Endothelial cell (in vitro differentiated cells): ENCODE data around the gene CLIP1. TPM values are rescaled to one million over a fixed set of nuclear protein-coding genes. Genes with fewer than 3 reads are reported as not detected.

ENCODE experiments used
- DNase-seq: peaks from one replicate; pipeline ENCODE4 v3.0.0; 2021; ENCODE audit warnings: low spot score
- H3K27ac Mint-ChIP-seq: one replicate; pipeline ENCODE4 v1.8.0; 2021; ENCODE audit warnings: mixed read lengths, inconsistent platforms; ENCODE audit not compliant: unreplicated experiment
- H3K27me3 Mint-ChIP-seq: one replicate; pipeline ENCODE4 v1.8.0; 2021; ENCODE audit warnings: mild to moderate bottlenecking, moderate library complexity, mixed read lengths, inconsistent platforms; ENCODE audit not compliant: unreplicated experiment
- H3K36me3 Mint-ChIP-seq: one replicate; pipeline ENCODE4 v1.8.0; 2021; ENCODE audit warnings: mild to moderate bottlenecking, low read depth, mixed read lengths, inconsistent platforms; ENCODE audit not compliant: unreplicated experiment
- H3K4me1 Mint-ChIP-seq: one replicate; pipeline ENCODE4 v1.8.0; 2021; ENCODE audit warnings: mild to moderate bottlenecking, mixed read lengths, inconsistent platforms; ENCODE audit not compliant: unreplicated experiment
- H3K4me3 Mint-ChIP-seq: one replicate; pipeline ENCODE4 v1.8.0; 2021; ENCODE audit warnings: mild to moderate bottlenecking, mixed read lengths, inconsistent platforms; ENCODE audit not compliant: unreplicated experiment
- H3K9me3 Mint-ChIP-seq: one replicate; pipeline ENCODE4 v1.8.0; 2021; ENCODE audit warnings: mixed read lengths, inconsistent platforms; ENCODE audit not compliant: unreplicated experiment
- total RNA-seq: library from RNA; stranded (reverse); fragmentation: NEBNext Ultra II Directional; extraction: Animal tissue kit (Norgen Biotek cat#: 25700); gene quantifications from one replicate; pipeline ENCODE4 v1.2.1, GENCODE V29; 2021; ENCODE audit not compliant: unreplicated experiment
- TF ChIP-seq, protein P1 (sequence below): fragments of 200-600 bp; sonication (generic); IDR thresholded peaks from one replicate; pipeline ENCODE4 v1.5.0; 2021; ENCODE audit warnings: antibody characterized with exemption; ENCODE audit not compliant: unreplicated experiment

CLIP1 gene
- total RNA-seq, 1 donor from 2014 or later = 57.7 TPM

DNA sequence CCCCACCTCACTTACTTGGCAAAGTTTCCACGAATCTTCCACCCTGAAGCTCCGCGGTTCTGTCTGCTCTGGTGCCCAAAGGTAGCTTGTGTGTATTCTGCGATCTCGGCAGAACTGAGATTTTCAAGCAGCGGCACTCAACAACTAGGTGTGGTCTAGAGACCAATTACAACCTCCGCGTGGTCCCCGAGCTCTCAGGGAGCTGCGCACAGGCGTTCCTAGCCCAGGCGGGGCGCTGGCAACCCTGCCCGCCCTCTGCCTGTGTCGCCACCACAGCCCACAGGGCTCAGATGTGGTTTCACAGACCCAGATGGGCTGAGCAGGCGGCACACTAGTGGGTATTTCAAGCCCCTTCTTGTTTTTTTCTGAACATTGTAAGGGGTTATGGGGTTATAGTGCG lies 195.1 kb downstream of the CLIP1 start:
- Mint-ChIP-seq H3K9me3 (no peaks in the 10 kb centered on the region), H3K4me1 (peaks cover 7% of the 10 kb centered on the region), H3K27ac (no peak overlapping the region), H3K4me3 (peak overlapping the region; percentile 8), H3K36me3 (peaks cover 11% of the 10 kb centered on the region), H3K27me3 (peaks cover 3% of the 10 kb centered on the region)
- TF ChIP-seq, protein P1, sequence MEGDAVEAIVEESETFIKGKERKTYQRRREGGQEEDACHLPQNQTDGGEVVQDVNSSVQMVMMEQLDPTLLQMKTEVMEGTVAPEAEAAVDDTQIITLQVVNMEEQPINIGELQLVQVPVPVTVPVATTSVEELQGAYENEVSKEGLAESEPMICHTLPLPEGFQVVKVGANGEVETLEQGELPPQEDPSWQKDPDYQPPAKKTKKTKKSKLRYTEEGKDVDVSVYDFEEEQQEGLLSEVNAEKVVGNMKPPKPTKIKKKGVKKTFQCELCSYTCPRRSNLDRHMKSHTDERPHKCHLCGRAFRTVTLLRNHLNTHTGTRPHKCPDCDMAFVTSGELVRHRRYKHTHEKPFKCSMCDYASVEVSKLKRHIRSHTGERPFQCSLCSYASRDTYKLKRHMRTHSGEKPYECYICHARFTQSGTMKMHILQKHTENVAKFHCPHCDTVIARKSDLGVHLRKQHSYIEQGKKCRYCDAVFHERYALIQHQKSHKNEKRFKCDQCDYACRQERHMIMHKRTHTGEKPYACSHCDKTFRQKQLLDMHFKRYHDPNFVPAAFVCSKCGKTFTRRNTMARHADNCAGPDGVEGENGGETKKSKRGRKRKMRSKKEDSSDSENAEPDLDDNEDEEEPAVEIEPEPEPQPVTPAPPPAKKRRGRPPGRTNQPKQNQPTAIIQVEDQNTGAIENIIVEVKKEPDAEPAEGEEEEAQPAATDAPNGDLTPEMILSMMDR = no peak
- no peak for DNase-seq

DNA sequence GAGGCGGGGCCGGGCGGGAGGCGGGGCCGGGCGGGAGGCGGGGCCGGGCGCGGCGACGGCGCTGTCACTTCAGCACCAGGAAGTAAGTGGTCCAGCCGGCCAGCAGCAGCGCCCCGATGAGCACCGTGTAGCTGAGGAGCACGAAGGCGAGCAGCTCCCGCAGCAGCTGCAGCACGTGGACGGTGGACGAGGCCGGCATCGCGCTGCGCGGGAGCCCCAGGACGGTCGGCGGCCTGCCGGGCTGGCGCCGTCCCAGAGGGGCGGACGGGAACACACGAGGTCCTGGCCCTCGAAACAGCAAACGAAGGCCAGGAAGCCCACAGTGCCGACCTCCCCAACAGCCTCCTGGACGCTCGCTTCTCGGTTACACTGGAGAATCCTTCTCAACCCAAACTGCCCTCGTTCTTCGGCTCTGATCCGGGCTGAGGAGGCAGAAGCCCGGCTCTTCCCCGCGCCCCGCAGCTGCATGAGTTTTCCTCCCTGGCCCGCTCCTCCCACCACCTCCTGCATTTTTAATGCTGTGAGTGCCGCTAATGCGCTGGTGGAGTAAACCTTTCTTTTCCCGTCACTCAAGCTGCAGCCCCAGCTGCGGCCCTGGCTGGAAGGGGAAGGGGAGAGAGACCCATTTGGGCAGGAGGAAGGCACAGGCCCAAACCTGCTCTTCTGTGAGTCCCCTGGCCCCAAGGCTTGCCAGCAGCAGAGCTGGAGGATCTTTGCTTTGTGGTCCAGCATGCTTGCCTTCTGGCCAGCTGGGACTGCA lies 195.9 kb downstream of the CLIP1 start:
- Mint-ChIP-seq H3K27ac (no peak overlapping the region), H3K27me3 (peaks cover 3% of the 10 kb centered on the region), H3K9me3 (no peaks in the 10 kb centered on the region), H3K4me3 (no peak overlapping the region), H3K36me3 (peaks cover 9% of the 10 kb centered on the region), H3K4me1 (peaks cover 7% of the 10 kb centered on the region)
- TF ChIP-seq, protein P1 = no peak
- DNase-seq = no peak

DNA sequence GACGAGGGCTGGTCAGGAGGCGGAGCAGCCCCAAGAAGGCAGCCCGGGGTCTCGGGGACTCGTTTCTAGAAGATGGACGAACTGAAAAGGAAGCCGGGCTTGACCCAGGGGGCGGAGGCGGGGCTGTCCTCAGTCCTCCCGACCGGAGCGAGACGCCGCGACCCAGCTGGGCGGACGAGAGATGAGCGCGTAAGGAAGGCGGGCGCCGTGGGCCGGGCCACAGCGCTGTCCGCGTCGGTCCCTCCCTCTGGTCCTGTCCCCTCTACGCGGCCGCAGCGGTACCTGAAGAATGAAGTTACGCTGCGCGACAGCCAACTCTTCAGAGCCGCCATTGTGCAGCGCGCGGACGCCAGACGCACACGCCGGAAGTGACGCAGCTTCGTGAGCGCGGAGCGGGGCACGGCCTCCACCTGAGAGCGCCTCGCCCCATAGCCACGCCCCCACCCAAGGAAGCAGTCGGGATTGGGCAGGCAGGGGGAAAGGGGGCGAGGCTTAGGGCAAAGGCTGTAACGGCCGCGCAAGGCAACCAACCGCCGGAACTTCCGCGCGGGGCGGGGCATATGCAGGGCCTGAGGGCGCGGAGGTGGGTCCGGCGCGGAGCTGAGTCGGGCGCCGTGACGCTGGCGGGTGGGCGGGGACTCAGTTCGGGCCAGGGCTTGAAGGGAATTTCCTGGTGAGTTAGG lies 196.6 kb downstream of the CLIP1 start, which contains the start of gene DIABLO:
Gene DIABLO, minus strand, starts transcription at position 370 of the 683 bp plus-strand sequence. Its CDS starts 38 bp downstream, at position 332.
- peak within 1 kb of the TSS; percentile 93 for H3K4me3 Mint-ChIP-seq
- H3K36me3 Mint-ChIP-seq = peaks cover 13% of the 10 kb centered on the region
- peak within 1 kb of the TSS; percentile 85 for H3K27ac Mint-ChIP-seq
- TF ChIP-seq, protein P1 = no peak
- peaks cover 7% of the 10 kb centered on the region for H3K4me1 Mint-ChIP-seq
- peaks cover 3% of the 10 kb centered on the region for H3K27me3 Mint-ChIP-seq
- H3K9me3 Mint-ChIP-seq = no peaks in the 10 kb centered on the region
- DNase-seq = peak; percentile 100

Other genes starting within 250 kb of the CLIP1 start
- not detected for gene IL31, start 248.4 kb downstream of the CLIP1 start, total RNA-seq
- 0.31 TPM for gene LRRC43, start 239.5 kb downstream of the CLIP1 start, total RNA-seq
- 0.38 TPM for gene B3GNT4, start 219.0 kb downstream of the CLIP1 start, total RNA-seq
- gene DIABLO, start 196.6 kb downstream of the CLIP1 start, total RNA-seq = 50.1 TPM
- 32.1 TPM for gene VPS33A, start 156.2 kb downstream of the CLIP1 start, total RNA-seq
- gene ZCCHC8, start 78.3 kb upstream of the CLIP1 start, total RNA-seq = 18.6 TPM
- gene RSRC2, start 104.3 kb upstream of the CLIP1 start, total RNA-seq = 75.2 TPM
- 32.6 TPM for gene KNTC1, start 104.6 kb upstream of the CLIP1 start, total RNA-seq